HepG2 (cell line): Measurements from ENCODE around the gene EFNA2. TPM values are rescaled to one million over a fixed set of nuclear protein-coding genes. Genes with fewer than 3 reads are reported as not detected.

Experiments used
- ATF7 ChIP-seq, 2 experiments: fragments of 450-650 bp in 1 of 2; sonication (generic) in 1 of 2; formaldehyde crosslinking in 1 of 2; IDR thresholded peaks; 2 replicates each; pipeline versions ENCODE4 v1.4.0 to v1.6.1; 2016 to 2020; ENCODE audit warnings: antibody characterized with exemption in 1 of 2, mild to moderate bottlenecking in 1 of 2, missing genetic modification reagents in 1 of 2
- BORCS8-MEF2B ChIP-seq: sonication (generic); formaldehyde crosslinking; IDR thresholded peaks from 2 replicates; pipeline ENCODE4 v1.8.0; 2022; ENCODE audit warnings: mild to moderate bottlenecking, missing genetic modification reagents
- IRX3 ChIP-seq: sonication (generic); formaldehyde crosslinking; IDR thresholded peaks from 2 replicates; pipeline ENCODE4 v1.8.1; 2023; ENCODE audit warnings: mild to moderate bottlenecking, low read depth, missing genetic modification reagents, borderline replicate concordance
- MATR3 ChIP-seq: sonication (generic); formaldehyde crosslinking; IDR thresholded peaks from 2 replicates; pipeline ENCODE4 v1.4.0; 2020; ENCODE audit warnings: missing genetic modification reagents
- NCOA2 ChIP-seq: sonication (generic); formaldehyde crosslinking; IDR thresholded peaks from 2 replicates; pipeline ENCODE4 v1.8.0; 2022; ENCODE audit warnings: inconsistent platforms
- NR2C2 ChIP-seq: sonication (generic); formaldehyde crosslinking; IDR thresholded peaks from 2 replicates; pipeline ENCODE4 v1.4.0; 2020; ENCODE audit warnings: missing genetic modification reagents, mild to moderate bottlenecking, moderate library complexity, borderline replicate concordance
- PCBP2 ChIP-seq: fragments of 200-400 bp; formaldehyde crosslinking; optimal IDR thresholded peaks from 2 replicates; pipeline ENCODE3; 2018; ENCODE audit warnings: low read length, low read depth; ENCODE audit not compliant: poor library complexity, severe bottlenecking
- PRPF4 ChIP-seq: fragments of 200-400 bp; formaldehyde crosslinking; IDR thresholded peaks from 2 replicates; pipeline ENCODE4 v1.6.1; 2016; ENCODE audit warnings: low read length, low read depth; ENCODE audit not compliant: poor library complexity, severe bottlenecking
- RARG ChIP-seq: sonication (generic); formaldehyde crosslinking; IDR thresholded peaks from 2 replicates; pipeline ENCODE4 v1.4.0; 2020; ENCODE audit warnings: low read depth, mild to moderate bottlenecking, missing genetic modification reagents
- SCMH1 ChIP-seq: sonication (generic); formaldehyde crosslinking; IDR thresholded peaks from 2 replicates; pipeline ENCODE4 v1.9.0; 2021; ENCODE audit warnings: missing genetic modification reagents, mild to moderate bottlenecking, borderline replicate concordance
- TBL1XR1 ChIP-seq: fragments of 150-350 bp; IDR thresholded peaks from 2 replicates; pipeline ENCODE4 v1.6.1; 2014; ENCODE audit warnings: borderline replicate concordance, low read length; ENCODE audit not compliant: partially characterized antibody
- ZNF296 ChIP-seq: sonication (generic); formaldehyde crosslinking; conservative IDR thresholded peaks from 2 replicates; pipeline ENCODE4 v1.5.0; 2020; ENCODE audit warnings: mild to moderate bottlenecking, missing genetic modification reagents
- ZNF550 ChIP-seq: sonication (generic); formaldehyde crosslinking; IDR thresholded peaks from 2 replicates; pipeline ENCODE4 v1.4.0; 2020; ENCODE audit warnings: mild to moderate bottlenecking, missing genetic modification reagents, borderline replicate concordance
- ZNF674 ChIP-seq: sonication (generic); formaldehyde crosslinking; IDR thresholded peaks from 2 replicates; pipeline ENCODE4 v1.5.0; 2020; ENCODE audit warnings: low read depth, mild to moderate bottlenecking, missing genetic modification reagents
- ZNF775 ChIP-seq: sonication (generic); formaldehyde crosslinking; IDR thresholded peaks from 2 replicates; pipeline ENCODE4 v1.4.0; 2020; ENCODE audit warnings: missing genetic modification reagents, mild to moderate bottlenecking, moderate library complexity, borderline replicate concordance
- ZNF780A ChIP-seq: sonication (generic); formaldehyde crosslinking; IDR thresholded peaks from 2 replicates; pipeline ENCODE4 v1.8.0; 2022; ENCODE audit warnings: mild to moderate bottlenecking, missing genetic modification reagents, moderate library complexity
- ZNF792 ChIP-seq: IDR thresholded peaks from 2 replicates; pipeline ENCODE4 v1.6.1; 2016
- ZNF83 ChIP-seq: sonication (generic); formaldehyde crosslinking; IDR thresholded peaks from 2 replicates; pipeline ENCODE4 v1.4.0; 2020; ENCODE audit warnings: missing genetic modification reagents, mild to moderate bottlenecking, borderline replicate concordance
- polyA plus RNA-seq, 8 experiments: library from polyadenylated mRNA; depleted of rRNA in 3 of 8; stranded (reverse) in 7 of 8; unstranded in 1 of 8; fragments of >200 nt; fragmentation: Illumina TruSeq in 4 of 8; extraction: Trizol in 4 of 8; gene quantifications; 2 replicates each; pipeline versions ENCODE4 v1.2.1 to v1.2.3, GENCODE V29; 2011 to 2016; ENCODE audit warnings: low read depth in 4 of 8, missing spikeins in 1 of 8, mixed read lengths in 1 of 8; ENCODE audit not compliant: insufficient read depth in 1 of 8
- total RNA-seq, 5 experiments: library from RNA; depleted of rRNA; stranded (reverse); fragments of >200 nt; fragmentation: Illumina TruSeq; extraction: Trizol; gene quantifications; 2 replicates each; pipeline ENCODE4 v1.2.3, GENCODE V29; 2016; ENCODE audit warnings: low read depth in 1 of 5
- TF ChIP-seq, protein P1 (sequence below): IDR thresholded peaks from 2 replicates; pipeline ENCODE4 v1.6.1; 2012; ENCODE audit warnings: low read length, improper control_type of control experiment
- TF ChIP-seq, protein P2 (sequence below): sonication (generic); formaldehyde crosslinking; IDR thresholded peaks from 2 replicates; pipeline ENCODE4 v1.5.1; 2020; ENCODE audit warnings: mild to moderate bottlenecking, missing genetic modification reagents
- TF ChIP-seq, protein P3 (sequence below): sonication (generic); formaldehyde crosslinking; IDR thresholded peaks from 2 replicates; pipeline ENCODE4 v1.8.1; 2023; ENCODE audit warnings: mild to moderate bottlenecking, inconsistent platforms, moderate library complexity, missing genetic modification reagents, borderline replicate concordance

The EFNA2 gene
- total and polyA plus RNA-seq, 2 of the 13 experiments (the other 11 are each of a cell fraction or from before 2014, with no cell fraction given) = 6.0 to 9.9 TPM

DNA sequence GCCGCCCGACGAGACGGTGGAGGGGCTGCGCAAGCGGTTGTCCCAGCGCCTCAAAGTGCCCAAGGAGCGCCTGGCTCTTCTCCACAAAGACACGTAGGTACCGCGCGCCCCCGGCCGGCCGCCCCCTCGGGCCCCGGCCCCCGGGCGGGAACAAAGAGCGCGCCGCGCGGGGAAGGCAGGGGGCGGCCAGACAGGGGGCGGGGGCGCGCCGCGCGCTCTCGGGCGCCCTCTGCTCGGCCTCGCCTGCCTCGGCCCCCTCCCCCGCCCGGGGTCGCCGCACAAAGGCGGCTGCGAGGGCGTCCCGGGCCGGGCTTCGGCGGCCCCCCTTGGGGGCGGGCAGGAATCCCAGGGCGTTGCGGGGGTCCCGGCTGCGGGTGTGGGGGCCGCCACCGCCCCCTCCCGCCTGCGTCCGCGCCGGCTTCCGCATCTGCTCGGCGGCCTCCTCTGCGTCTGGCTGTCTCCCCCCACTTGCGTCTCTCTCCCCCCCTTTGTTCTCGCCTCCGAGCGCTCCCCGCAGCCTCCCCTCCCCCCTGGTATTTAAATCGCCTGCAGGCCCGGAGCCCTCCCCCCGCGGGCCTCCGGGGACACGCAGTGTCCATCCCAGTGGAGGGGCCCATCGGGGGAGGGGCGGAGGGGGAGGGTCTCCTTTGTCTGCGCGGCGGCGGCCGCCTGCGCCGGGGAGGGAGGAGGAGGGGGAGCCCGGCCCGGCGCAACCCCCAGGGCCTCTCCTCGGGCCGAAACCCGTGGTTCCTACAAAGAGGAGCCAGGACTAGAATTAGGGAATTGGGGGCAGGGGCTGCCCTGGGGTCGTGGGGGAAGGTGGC, 35.0 kb upstream of the EFNA2 start (continued):
- TF ChIP-seq ZNF550 (CRISPR knock-in tag) (no peak), PRPF4 (no peak), ZNF296 (0 out of 2 replicates have a peak, but pooled peaks have one; percentile 29), SCMH1 (no peak), ZNF780A (CRISPR knock-in tag) (no peak), ATF7 (IDR thresholded peaks at IDR 0.05) (no peak), ATF7 (CRISPR knock-in tag; IDR thresholded peaks at IDR 0.05) (no peak), NR2C2 (no peak; the same call in 1 of the 2 replicates), TBL1XR1 (no peak), RARG (CRISPR knock-in tag) (no peak), ZNF674 (CRISPR knock-in tag) (no peak), PCBP2 (no peak), IRX3 (CRISPR knock-in tag) (no peak), ZNF792 (CRISPR knock-in tag) (no peak), MATR3 (no peak), BORCS8-MEF2B (CRISPR knock-in tag) (no peak), ZNF83 (no peak), ZNF775 (no peak), NCOA2 (CRISPR knock-in tag) (0 out of 2 replicates have a peak, but pooled peaks have one; percentile 12)
- TF ChIP-seq, protein P1, sequence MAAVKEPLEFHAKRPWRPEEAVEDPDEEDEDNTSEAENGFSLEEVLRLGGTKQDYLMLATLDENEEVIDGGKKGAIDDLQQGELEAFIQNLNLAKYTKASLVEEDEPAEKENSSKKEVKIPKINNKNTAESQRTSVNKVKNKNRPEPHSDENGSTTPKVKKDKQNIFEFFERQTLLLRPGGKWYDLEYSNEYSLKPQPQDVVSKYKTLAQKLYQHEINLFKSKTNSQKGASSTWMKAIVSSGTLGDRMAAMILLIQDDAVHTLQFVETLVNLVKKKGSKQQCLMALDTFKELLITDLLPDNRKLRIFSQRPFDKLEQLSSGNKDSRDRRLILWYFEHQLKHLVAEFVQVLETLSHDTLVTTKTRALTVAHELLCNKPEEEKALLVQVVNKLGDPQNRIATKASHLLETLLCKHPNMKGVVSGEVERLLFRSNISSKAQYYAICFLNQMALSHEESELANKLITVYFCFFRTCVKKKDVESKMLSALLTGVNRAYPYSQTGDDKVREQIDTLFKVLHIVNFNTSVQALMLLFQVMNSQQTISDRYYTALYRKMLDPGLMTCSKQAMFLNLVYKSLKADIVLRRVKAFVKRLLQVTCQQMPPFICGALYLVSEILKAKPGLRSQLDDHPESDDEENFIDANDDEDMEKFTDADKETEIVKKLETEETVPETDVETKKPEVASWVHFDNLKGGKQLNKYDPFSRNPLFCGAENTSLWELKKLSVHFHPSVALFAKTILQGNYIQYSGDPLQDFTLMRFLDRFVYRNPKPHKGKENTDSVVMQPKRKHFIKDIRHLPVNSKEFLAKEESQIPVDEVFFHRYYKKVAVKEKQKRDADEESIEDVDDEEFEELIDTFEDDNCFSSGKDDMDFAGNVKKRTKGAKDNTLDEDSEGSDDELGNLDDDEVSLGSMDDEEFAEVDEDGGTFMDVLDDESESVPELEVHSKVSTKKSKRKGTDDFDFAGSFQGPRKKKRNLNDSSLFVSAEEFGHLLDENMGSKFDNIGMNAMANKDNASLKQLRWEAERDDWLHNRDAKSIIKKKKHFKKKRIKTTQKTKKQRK = no peak
- TF ChIP-seq, protein P2, sequence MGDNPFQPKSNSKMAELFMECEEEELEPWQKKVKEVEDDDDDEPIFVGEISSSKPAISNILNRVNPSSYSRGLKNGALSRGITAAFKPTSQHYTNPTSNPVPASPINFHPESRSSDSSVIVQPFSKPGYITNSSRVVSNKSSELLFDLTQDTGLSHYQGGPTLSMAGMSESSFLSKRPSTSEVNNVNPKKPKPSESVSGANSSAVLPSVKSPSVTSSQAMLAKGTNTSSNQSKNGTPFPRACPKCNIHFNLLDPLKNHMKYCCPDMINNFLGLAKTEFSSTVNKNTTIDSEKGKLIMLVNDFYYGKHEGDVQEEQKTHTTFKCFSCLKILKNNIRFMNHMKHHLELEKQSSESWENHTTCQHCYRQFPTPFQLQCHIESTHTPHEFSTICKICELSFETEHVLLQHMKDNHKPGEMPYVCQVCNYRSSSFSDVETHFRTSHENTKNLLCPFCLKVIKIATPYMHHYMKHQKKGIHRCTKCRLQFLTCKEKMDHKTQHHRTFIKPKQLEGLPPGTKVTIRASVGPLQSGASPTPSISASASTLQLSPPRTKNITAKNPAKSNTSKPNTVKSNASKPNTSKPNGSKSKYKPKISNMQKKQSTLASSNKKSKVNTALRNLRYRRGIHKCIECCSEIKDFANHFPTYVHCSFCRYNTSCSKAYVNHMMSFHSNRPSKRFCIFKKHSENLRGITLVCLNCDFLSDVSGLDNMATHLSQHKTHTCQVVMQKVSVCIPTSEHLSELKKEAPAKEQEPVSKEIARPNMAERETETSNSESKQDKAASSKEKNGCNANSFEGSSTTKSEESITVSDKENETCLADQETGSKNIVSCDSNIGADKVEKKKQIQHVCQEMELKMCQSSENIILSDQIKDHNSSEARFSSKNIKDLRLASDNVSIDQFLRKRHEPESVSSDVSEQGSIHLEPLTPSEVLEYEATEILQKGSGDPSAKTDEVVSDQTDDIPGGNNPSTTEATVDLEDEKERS (CRISPR knock-in tag) = no peak
- TF ChIP-seq, protein P3, sequence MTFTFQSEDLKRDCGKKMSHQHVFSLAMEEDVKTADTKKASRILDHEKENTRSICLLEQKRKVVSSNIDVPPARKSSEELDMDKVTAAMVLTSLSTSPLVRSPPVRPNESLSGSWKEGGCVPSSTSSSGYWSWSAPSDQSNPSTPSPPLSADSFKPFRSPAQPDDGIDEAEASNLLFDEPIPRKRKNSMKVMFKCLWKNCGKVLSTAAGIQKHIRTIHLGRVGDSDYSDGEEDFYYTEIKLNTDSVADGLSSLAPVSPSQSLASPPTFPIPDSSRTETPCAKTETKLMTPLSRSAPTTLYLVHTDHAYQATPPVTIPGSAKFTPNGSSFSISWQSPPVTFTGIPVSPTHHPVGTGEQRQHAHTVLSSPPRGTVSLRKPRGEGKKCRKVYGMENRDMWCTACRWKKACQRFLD (CRISPR knock-in tag) = no peak
